Astrocyte (in vitro differentiated cells and primary cell): ENCODE measurements around the gene RABEP2. TPM values are rescaled to one million over a fixed set of nuclear protein-coding genes. Genes with fewer than 3 reads are reported as not detected.

Source experiments
- DNase-seq: peaks from one replicate; pipeline ENCODE4 v3.0.0-alpha.2; 2010; ENCODE audit warnings: low read depth
- FAIRE-seq: peaks from 2 replicates; lab custom pipeline; 2011; peaks lifted over from hg19 to GRCh38; lab: Jason Lieb, UNC
- H2AFZ ChIP-seq: 2 replicates; pipeline ENCODE4 v1.6.0; 2012; ENCODE audit warnings: low read depth, low read length, inconsistent platforms
- H3K27ac ChIP-seq: 2 replicates; pipeline ENCODE4 v1.5.1; 2011; ENCODE audit warnings: low read depth, low read length, inconsistent platforms
- H3K27me3 ChIP-seq: 2 replicates; pipeline ENCODE4 v1.6.0; 2011; ENCODE audit warnings: low read length, inconsistent platforms; ENCODE audit not compliant: insufficient read depth
- H3K36me3 ChIP-seq: 2 replicates; pipeline ENCODE4 v1.5.1; 2011; ENCODE audit warnings: low read length, inconsistent platforms; ENCODE audit not compliant: insufficient read depth
- H3K4me1 ChIP-seq: 2 replicates; pipeline ENCODE4 v1.5.1; 2011; ENCODE audit warnings: low read length, inconsistent platforms; ENCODE audit not compliant: insufficient read depth
- H3K4me2 ChIP-seq: 2 replicates; pipeline ENCODE4 v1.6.0; 2012; ENCODE audit warnings: low read length, inconsistent platforms
- H3K4me3 ChIP-seq: 2 replicates; pipeline ENCODE4 v1.5.1; 2011; ENCODE audit warnings: low read depth, mild to moderate bottlenecking, low read length, inconsistent platforms; ENCODE audit not compliant: insufficient read depth
- H3K79me2 ChIP-seq: 2 replicates; pipeline ENCODE4 v1.6.0; 2012; ENCODE audit warnings: mild to moderate bottlenecking, low read length, inconsistent platforms; ENCODE audit not compliant: insufficient read depth
- H3K9ac ChIP-seq: 2 replicates; pipeline ENCODE4 v1.6.0; 2012; ENCODE audit warnings: mild to moderate bottlenecking, low read length, inconsistent platforms
- H3K9me3 ChIP-seq: 2 replicates; pipeline ENCODE4 v1.5.1; 2012; ENCODE audit warnings: low read depth, mild to moderate bottlenecking, low read length, inconsistent platforms; ENCODE audit not compliant: insufficient read depth
- H4K20me1 ChIP-seq: 2 replicates; pipeline ENCODE4 v1.6.0; 2012; ENCODE audit warnings: low read length, inconsistent platforms; ENCODE audit not compliant: insufficient read depth
- H3K27ac Mint-ChIP-seq: one replicate; pipeline ENCODE4 v1.8.0; 2021; ENCODE audit warnings: mild to moderate bottlenecking, mixed read lengths; ENCODE audit not compliant: unreplicated experiment
- H3K27me3 Mint-ChIP-seq: one replicate; pipeline ENCODE4 v1.8.0; 2021; ENCODE audit warnings: low read depth, mixed read lengths; ENCODE audit not compliant: unreplicated experiment
- H3K36me3 Mint-ChIP-seq: one replicate; pipeline ENCODE4 v1.8.0; 2021; ENCODE audit warnings: low read depth, mixed read lengths; ENCODE audit not compliant: unreplicated experiment
- H3K4me1 Mint-ChIP-seq: one replicate; pipeline ENCODE4 v1.8.0; 2021; ENCODE audit warnings: low read depth, mixed read lengths; ENCODE audit not compliant: unreplicated experiment
- H3K4me3 Mint-ChIP-seq: one replicate; pipeline ENCODE4 v1.8.0; 2021; ENCODE audit warnings: mild to moderate bottlenecking, moderate library complexity, mixed read lengths; ENCODE audit not compliant: unreplicated experiment
- H3K9me3 Mint-ChIP-seq: one replicate; pipeline ENCODE4 v1.8.0; 2021; ENCODE audit warnings: mild to moderate bottlenecking, mixed read lengths; ENCODE audit not compliant: unreplicated experiment
- EZH2 ChIP-seq: IDR thresholded peaks from 2 replicates; pipeline ENCODE4 v1.6.1; 2012; ENCODE audit warnings: mild to moderate bottlenecking, low read length, inconsistent platforms; ENCODE audit not compliant: insufficient read depth
- total RNA-seq: library from RNA; stranded (reverse); gene quantifications from 2 replicates; pipeline ENCODE4 v1.2.1, GENCODE V29; 2021
- TF ChIP-seq, protein P1 (sequence below): IDR thresholded peaks from 2 replicates; pipeline ENCODE4 v1.5.1; 2011; ENCODE audit warnings: low read depth, mild to moderate bottlenecking, inconsistent platforms, low read length, moderate library complexity; ENCODE audit not compliant: insufficient read depth

The RABEP2 gene
- total RNA-seq, 1 donor from 2014 or later = 19.4 TPM

- Mint-ChIP-seq H3K4me3 (peak overlapping the region; percentile 73), H3K27ac (peak overlapping the region; percentile 34), H3K4me1 (peaks cover 2% of the 10 kb centered on the region), H3K27me3 (peaks cover 13% of the 10 kb centered on the region), H3K9me3 (no peaks in the 10 kb centered on the region), H3K36me3 (peaks cover 5% of the 10 kb centered on the region)
- Histone ChIP-seq H3K9me3 (no peaks in the 10 kb centered on the region), H3K4me1 (peaks cover 13% of the 10 kb centered on the region), H3K4me2 (peak overlapping the region; percentile 98), H3K79me2 (no peaks in the 10 kb centered on the region), H4K20me1 (no peaks in the 10 kb centered on the region), H3K4me3 (no peak overlapping the region), H3K9ac (no peak overlapping the region), H3K36me3 (no peaks in the 10 kb centered on the region), H3K27ac (no peak overlapping the region), H2AFZ (peak overlapping the region; percentile 85), H3K27me3 (no peaks in the 10 kb centered on the region)
- no peak for FAIRE-seq
- no peak for TF ChIP-seq EZH2
- TF ChIP-seq, protein P1, sequence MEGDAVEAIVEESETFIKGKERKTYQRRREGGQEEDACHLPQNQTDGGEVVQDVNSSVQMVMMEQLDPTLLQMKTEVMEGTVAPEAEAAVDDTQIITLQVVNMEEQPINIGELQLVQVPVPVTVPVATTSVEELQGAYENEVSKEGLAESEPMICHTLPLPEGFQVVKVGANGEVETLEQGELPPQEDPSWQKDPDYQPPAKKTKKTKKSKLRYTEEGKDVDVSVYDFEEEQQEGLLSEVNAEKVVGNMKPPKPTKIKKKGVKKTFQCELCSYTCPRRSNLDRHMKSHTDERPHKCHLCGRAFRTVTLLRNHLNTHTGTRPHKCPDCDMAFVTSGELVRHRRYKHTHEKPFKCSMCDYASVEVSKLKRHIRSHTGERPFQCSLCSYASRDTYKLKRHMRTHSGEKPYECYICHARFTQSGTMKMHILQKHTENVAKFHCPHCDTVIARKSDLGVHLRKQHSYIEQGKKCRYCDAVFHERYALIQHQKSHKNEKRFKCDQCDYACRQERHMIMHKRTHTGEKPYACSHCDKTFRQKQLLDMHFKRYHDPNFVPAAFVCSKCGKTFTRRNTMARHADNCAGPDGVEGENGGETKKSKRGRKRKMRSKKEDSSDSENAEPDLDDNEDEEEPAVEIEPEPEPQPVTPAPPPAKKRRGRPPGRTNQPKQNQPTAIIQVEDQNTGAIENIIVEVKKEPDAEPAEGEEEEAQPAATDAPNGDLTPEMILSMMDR = no peak
- DNase-seq = no peak
Measured at GRCh38 chr16:28880589-28880915, 44.5 kb downstream of the RABEP2 start.

GRCh38 chr16:28879841-28880588, 45.0 kb downstream of the RABEP2 start:
- H3K36me3 Mint-ChIP-seq = peaks cover 5% of the 10 kb centered on the region
- H3K4me1 Mint-ChIP-seq = peaks cover 2% of the 10 kb centered on the region
- no peaks in the 10 kb centered on the region for H3K9me3 ChIP-seq
- H2AFZ ChIP-seq = peak overlapping the region; percentile 85
- H3K4me1 ChIP-seq = peaks cover 13% of the 10 kb centered on the region
- H3K27me3 Mint-ChIP-seq = peaks cover 13% of the 10 kb centered on the region
- H3K27ac Mint-ChIP-seq = no peak overlapping the region
- DNase-seq (peak; percentile 51), FAIRE-seq (no peak)
- TF ChIP-seq, protein P1 = no peak
- TF ChIP-seq EZH2 = no peak
- no peak overlapping the region for H3K27ac ChIP-seq
- H3K4me3 Mint-ChIP-seq = peak overlapping the region; percentile 88
- H4K20me1 ChIP-seq = no peaks in the 10 kb centered on the region
- H3K9ac ChIP-seq = peak overlapping the region; percentile 81
- peak overlapping the region; percentile 78 for H3K4me3 ChIP-seq
- H3K79me2 ChIP-seq = no peaks in the 10 kb centered on the region
- H3K36me3 ChIP-seq = no peaks in the 10 kb centered on the region
- no peaks in the 10 kb centered on the region for H3K9me3 Mint-ChIP-seq
- no peaks in the 10 kb centered on the region for H3K27me3 ChIP-seq
- H3K4me2 ChIP-seq = peak overlapping the region; percentile 98

DNA sequence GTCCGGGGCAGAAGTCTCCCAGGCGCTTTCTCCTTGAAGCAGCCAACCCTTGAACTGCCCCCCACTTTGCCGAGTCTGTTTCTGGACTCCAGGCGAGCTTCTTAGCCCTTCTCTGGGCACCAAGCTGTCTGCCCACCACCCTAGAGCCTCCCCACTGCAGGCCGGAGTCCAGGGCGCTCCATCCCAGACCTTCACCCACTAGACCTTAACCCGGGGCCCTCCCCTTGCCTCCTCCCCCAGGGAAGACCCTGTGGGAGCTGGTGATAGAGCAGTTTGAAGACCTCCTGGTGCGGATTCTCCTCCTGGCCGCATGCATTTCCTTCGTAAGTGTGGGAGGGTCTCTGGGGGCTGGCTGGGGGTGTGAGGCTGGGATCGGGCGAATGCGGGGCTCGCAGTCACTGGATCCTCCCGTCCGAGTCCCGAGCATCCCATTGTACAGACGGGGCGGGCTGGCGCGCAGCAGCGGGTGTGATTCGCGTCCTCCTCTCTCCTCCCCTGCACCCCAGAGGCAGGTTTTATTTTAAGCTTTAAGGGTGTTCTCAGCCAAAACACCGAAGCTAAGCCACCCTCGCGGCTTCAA, 45.7 kb downstream of the RABEP2 start:
- H3K79me2 ChIP-seq = no peaks in the 10 kb centered on the region
- no peak for FAIRE-seq
- H3K27me3 Mint-ChIP-seq = peaks cover 13% of the 10 kb centered on the region
- peaks cover 3% of the 10 kb centered on the region for H4K20me1 ChIP-seq
- H3K27ac Mint-ChIP-seq = peak overlapping the region; percentile 18
- no peaks in the 10 kb centered on the region for H3K36me3 ChIP-seq
- TF ChIP-seq, protein P1 = no peak
- no peak for TF ChIP-seq EZH2
- peaks cover 13% of the 10 kb centered on the region for H3K4me1 ChIP-seq
- H3K9me3 ChIP-seq = no peaks in the 10 kb centered on the region
- H3K4me2 ChIP-seq = peak overlapping the region; percentile 98
- peak overlapping the region; percentile 79 for H2AFZ ChIP-seq
- peak overlapping the region; percentile 81 for H3K9ac ChIP-seq
- no peaks in the 10 kb centered on the region for H3K9me3 Mint-ChIP-seq
- H3K36me3 Mint-ChIP-seq = peaks cover 5% of the 10 kb centered on the region
- H3K4me3 ChIP-seq = peak overlapping the region; percentile 78
- H3K4me3 Mint-ChIP-seq = peak overlapping the region; percentile 88
- H3K27me3 ChIP-seq = no peaks in the 10 kb centered on the region
- DNase-seq = no peak
- H3K27ac ChIP-seq = no peak overlapping the region
- peaks cover 2% of the 10 kb centered on the region for H3K4me1 Mint-ChIP-seq
